GM13976 (cell line): ENCODE measurements around the gene TTLL7.

Source experiments
- DNase-seq: peaks from one replicate; pipeline ENCODE4 v3.0.0; 2012; ENCODE audit warnings: low spot score
- in situ Hi-C: fragments of 300-500 bp; cut with MboI; formaldehyde crosslinking; loops from one replicate; pipeline ENCODE4 v1.12.0; 2022; ENCODE audit warnings: low sequenced_read_pairs, mixed read lengths, inconsistent platforms; ENCODE audit not compliant: unreplicated experiment
- TF ChIP-seq, protein P1 (sequence below): IDR thresholded peaks from 2 replicates; pipeline ENCODE4 v1.5.1; 2012; ENCODE audit warnings: borderline replicate concordance, mild to moderate bottlenecking; ENCODE audit not compliant: insufficient read depth; ENCODE audit errors: extremely low read depth, missing control alignments, control extremely low read depth

Gene TTLL7

GRCh38 chr1:83978056-83978455 is 20.9 kb downstream of the TTLL7 start:
- TF ChIP-seq, protein P1, sequence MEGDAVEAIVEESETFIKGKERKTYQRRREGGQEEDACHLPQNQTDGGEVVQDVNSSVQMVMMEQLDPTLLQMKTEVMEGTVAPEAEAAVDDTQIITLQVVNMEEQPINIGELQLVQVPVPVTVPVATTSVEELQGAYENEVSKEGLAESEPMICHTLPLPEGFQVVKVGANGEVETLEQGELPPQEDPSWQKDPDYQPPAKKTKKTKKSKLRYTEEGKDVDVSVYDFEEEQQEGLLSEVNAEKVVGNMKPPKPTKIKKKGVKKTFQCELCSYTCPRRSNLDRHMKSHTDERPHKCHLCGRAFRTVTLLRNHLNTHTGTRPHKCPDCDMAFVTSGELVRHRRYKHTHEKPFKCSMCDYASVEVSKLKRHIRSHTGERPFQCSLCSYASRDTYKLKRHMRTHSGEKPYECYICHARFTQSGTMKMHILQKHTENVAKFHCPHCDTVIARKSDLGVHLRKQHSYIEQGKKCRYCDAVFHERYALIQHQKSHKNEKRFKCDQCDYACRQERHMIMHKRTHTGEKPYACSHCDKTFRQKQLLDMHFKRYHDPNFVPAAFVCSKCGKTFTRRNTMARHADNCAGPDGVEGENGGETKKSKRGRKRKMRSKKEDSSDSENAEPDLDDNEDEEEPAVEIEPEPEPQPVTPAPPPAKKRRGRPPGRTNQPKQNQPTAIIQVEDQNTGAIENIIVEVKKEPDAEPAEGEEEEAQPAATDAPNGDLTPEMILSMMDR: no peak
- in situ Hi-C loops: no loop called here
- DNase-seq: no peak

- no peak for DNase-seq
- in situ Hi-C loops: no loop called here
- TF ChIP-seq, protein P1: no peak
Measured at GRCh38 chr1:83976920-83977319, 22.0 kb downstream of the TTLL7 start.

GRCh38 chr1:83970802-83971201 is 28.1 kb downstream of the TTLL7 start:
- no peak for DNase-seq
- in situ Hi-C loops: no loop called here
- TF ChIP-seq, protein P1: no peak

DNA sequence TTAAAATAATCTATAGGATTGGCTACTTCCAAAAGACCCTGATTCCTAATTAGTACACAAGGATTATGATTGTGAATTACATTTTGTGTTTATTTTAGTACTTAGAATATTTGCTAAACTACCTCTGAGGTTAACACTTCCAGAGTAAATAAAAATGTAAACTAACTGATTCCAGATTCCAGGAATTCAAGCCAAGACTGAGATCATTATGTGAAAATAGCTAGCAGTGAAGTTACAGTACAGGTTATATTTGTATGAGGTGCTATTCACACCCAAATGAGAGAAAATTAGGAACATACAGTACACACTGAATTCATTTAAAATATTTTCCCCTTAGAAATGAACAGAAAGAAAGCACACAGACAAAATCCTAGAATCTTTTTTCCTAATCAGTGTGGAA is 28.8 kb downstream of the TTLL7 start:
- TF ChIP-seq, protein P1: no peak
- DNase-seq: no peak
- in situ Hi-C loops: no loop called here

DNA sequence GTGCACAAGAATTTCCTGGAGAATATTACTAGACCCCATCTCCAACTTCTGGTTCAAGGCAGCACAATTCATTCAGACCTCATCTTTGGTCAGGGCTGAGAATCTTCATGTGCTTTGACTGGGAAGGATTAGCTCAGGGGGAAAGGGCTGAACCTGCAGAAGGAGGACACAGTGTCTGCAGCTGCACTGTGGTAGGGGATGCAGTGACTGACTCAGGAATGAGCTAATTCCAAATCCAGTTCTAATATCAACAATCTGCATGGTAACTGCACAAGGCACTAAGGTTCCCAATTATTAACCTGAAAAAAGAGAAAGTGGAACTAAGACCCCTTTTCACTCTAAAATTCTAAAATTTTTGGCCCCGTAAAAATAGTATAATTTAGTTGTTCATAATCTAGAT is 31.6 kb downstream of the TTLL7 start:
- DNase-seq: no peak
- in situ Hi-C loops: no loop called here
- TF ChIP-seq, protein P1: no peak

DNA sequence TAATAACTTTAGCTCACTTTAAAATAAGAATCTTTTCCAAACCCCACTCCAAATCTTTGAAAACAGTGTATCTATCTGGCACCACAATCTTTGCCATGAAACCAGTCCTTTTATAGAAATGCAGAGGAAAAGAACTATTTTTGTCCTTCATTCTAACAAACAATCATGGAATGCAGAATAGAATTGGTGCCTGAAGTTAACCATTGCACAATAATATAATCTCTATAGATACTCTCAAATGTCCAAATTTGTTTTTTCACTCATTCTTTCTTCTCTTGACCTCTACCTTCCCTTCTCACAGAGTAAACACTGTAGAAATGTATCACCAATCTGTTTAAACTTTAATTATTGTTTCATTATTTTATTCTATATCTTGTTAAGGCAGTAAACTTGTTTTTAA is 34.8 kb downstream of the TTLL7 start:
- TF ChIP-seq, protein P1: no peak

More for the DNA sequence above, 34.8 kb downstream of the TTLL7 start:
- DNase-seq: no peak
- in situ Hi-C loops: no loop called here
